HFFc6 (cell line): ENCODE data around the gene ARHGAP10. TPM values are rescaled to one million over a fixed set of nuclear protein-coding genes. Genes with fewer than 3 reads are reported as not detected.

Source experiments
- DNase-seq: peaks from one replicate; pipeline ENCODE4 v3.0.0-alpha.2; 2018
- H3K27ac Mint-ChIP-seq: 2 replicates; pipeline ENCODE4 v1.8.0; 2020; ENCODE audit warnings: mild to moderate bottlenecking, mixed read lengths
- H3K27me3 Mint-ChIP-seq: 2 replicates; pipeline ENCODE4 v1.8.0; 2021; ENCODE audit warnings: mild to moderate bottlenecking, moderate library complexity, mixed read lengths; ENCODE audit not compliant: insufficient read depth
- H3K36me3 Mint-ChIP-seq: 2 replicates; pipeline ENCODE4 v1.8.0; 2021; ENCODE audit warnings: low read depth, mixed read lengths
- H3K4me1 Mint-ChIP-seq: 2 replicates; pipeline ENCODE4 v1.8.0; 2020; ENCODE audit warnings: low read depth, mixed read lengths
- H3K4me3 Mint-ChIP-seq: 2 replicates; pipeline ENCODE4 v1.8.0; 2020; ENCODE audit warnings: mild to moderate bottlenecking, moderate library complexity, mixed read lengths
- H3K9me3 Mint-ChIP-seq: 2 replicates; pipeline ENCODE4 v1.8.0; 2020; ENCODE audit warnings: mild to moderate bottlenecking, mixed read lengths
- total RNA-seq, 6 experiments: library from RNA; stranded (reverse); fragmentation: NEBNext Ultra II Directional; extraction: Animal tissue kit (Norgen Biotek cat#: 25700); gene quantifications; 2 replicates in 1 of 6; 3 replicates in 5 of 6; pipeline ENCODE4 v1.2.3, GENCODE V29; 2021
- TF ChIP-seq, protein P1 (sequence below): fragments of 200-600 bp; sonication (generic); IDR thresholded peaks from 2 replicates; pipeline ENCODE4 v1.5.0; 2021; ENCODE audit warnings: antibody characterized with exemption, mild to moderate bottlenecking

The ARHGAP10 gene
- total RNA-seq, 6 experiments from 2014 or later = 31.1 to 37.1 (median 32.3) TPM

DNA sequence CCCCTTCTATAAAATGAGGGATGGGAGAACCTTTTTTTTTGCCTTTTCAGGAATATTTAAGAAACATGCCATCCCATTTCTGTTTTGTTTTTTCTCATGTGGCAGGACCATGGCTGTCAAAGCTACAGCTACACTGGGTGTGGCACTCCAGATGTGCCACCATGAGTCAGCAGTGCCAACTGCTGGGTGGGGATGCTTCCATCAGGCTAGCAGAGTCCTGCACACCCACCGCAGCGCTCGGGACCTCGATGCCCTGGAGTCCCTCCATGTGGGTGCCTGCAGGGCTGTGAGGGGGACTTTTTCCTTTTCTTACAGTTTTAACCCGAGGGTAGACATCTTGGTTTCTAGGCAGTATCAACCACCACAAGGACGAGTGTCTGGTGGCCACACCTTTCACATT, 357.7 kb downstream of the ARHGAP10 start:
- peaks cover 3% of the 10 kb centered on the region for H3K27me3 Mint-ChIP-seq
- H3K27ac Mint-ChIP-seq = no peak overlapping the region
- no peak overlapping the region for H3K4me3 Mint-ChIP-seq
- TF ChIP-seq, protein P1, sequence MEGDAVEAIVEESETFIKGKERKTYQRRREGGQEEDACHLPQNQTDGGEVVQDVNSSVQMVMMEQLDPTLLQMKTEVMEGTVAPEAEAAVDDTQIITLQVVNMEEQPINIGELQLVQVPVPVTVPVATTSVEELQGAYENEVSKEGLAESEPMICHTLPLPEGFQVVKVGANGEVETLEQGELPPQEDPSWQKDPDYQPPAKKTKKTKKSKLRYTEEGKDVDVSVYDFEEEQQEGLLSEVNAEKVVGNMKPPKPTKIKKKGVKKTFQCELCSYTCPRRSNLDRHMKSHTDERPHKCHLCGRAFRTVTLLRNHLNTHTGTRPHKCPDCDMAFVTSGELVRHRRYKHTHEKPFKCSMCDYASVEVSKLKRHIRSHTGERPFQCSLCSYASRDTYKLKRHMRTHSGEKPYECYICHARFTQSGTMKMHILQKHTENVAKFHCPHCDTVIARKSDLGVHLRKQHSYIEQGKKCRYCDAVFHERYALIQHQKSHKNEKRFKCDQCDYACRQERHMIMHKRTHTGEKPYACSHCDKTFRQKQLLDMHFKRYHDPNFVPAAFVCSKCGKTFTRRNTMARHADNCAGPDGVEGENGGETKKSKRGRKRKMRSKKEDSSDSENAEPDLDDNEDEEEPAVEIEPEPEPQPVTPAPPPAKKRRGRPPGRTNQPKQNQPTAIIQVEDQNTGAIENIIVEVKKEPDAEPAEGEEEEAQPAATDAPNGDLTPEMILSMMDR = no peak
- no peaks in the 10 kb centered on the region for H3K36me3 Mint-ChIP-seq
- H3K9me3 Mint-ChIP-seq = peaks cover 7% of the 10 kb centered on the region
- DNase-seq = no peak
- H3K4me1 Mint-ChIP-seq = no peaks in the 10 kb centered on the region

DNA sequence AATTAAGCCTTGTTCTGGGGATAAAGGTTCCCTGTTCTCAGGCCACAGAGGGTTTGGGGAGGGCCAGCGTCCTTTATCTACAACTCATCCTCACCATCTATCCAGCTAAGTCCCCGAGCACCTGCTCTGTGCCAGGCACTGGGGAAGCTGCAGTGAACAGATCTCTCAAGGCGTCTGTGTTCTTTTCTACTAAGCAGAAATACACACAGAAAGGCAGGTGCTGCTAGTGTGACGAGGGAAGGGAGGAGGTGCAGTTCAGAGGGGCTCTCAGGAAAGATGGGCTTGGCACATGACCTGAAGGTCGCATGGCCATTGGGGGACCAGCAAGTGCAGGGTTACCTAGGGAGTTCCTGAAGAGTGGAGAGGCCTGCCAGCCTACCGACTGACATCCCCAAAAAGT, 358.1 kb downstream of the ARHGAP10 start:
- Mint-ChIP-seq H3K4me3 (no peak overlapping the region), H3K4me1 (no peaks in the 10 kb centered on the region), H3K27ac (no peak overlapping the region), H3K9me3 (peaks cover 4% of the 10 kb centered on the region; the same call in 1 of the 2 replicates), H3K27me3 (peaks cover 3% of the 10 kb centered on the region), H3K36me3 (no peaks in the 10 kb centered on the region)
- TF ChIP-seq, protein P1 = no peak
- DNase-seq = no peak

DNA sequence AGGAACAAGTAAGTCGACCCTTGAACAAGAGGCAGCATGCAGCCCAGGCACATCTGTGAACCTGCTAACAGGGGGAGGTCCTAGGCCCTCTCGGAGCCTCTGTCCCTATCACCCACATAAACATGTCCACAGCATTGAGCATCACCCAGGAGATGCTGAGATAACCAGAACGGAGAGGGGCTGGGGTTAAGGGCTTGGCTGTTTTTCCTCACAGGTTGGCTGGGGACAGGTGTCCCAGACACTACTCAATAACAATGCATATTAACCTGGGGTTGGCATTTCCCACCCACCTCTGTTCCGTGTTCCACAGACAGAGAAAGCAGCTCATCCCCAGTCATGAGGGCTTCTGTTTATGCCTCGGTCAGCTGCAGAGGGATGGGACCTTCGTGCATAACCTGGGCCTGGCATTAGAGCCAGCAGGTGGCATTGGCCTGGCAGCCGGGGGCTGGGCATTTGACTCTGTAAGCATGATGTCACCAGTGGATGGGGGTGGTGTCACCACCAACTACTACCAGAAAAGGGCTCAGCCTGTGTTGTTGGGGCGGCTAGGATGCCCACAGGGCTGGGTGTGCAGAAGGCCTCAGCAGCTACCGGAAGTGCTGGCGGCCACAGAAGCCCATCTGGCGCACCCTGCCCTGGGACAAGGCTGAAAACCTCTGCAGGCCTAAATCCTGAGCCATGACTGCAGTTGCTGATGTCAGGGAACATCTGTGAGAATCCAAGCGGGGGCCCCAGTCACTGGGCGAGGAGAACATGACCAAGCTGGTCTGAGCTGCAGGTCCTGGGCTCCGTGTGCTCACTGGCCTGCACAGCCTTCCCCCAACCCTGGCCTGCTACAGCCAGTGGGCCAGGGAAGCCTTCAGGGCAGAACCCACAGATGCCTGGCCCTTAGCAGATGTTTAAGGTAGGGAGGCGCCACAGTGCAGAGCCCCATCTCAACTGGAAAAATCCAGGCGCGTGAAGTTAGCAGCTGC, 358.9 kb downstream of the ARHGAP10 start:
- TF ChIP-seq, protein P1 = no peak
- H3K4me3 Mint-ChIP-seq = no peak overlapping the region
- H3K27ac Mint-ChIP-seq = no peak overlapping the region
- H3K27me3 Mint-ChIP-seq = no peaks in the 10 kb centered on the region; the same call in 1 of the 2 replicates
- no peaks in the 10 kb centered on the region for H3K4me1 Mint-ChIP-seq
- no peaks in the 10 kb centered on the region for H3K36me3 Mint-ChIP-seq
- no peak for DNase-seq
- H3K9me3 Mint-ChIP-seq = no peaks in the 10 kb centered on the region

DNA sequence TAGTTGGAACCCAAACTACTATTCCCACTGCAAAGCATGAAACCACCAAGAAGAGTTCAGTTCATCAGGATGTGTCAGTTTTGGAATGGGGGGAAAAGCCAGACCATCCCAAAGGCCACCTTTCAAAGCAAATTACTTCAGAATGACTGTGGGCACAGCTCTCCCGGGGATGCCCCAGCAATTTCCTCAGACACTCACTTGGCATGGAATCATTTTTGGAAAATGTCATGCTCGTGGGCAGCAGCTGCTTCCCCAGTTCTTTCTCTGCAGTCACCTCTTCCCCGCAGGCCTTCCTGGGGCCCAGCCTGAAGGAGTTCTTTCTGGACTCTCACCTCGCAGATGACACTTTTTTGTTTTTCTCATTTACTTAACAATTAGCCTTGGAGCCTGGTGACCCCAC, 360.0 kb downstream of the ARHGAP10 start:
- TF ChIP-seq, protein P1 = no peak
- Mint-ChIP-seq H3K27me3 (no peaks in the 10 kb centered on the region; the same call in 1 of the 2 replicates), H3K27ac (no peak overlapping the region), H3K36me3 (no peaks in the 10 kb centered on the region), H3K4me3 (no peak overlapping the region), H3K9me3 (no peaks in the 10 kb centered on the region), H3K4me1 (no peaks in the 10 kb centered on the region)
- DNase-seq = no peak

DNA sequence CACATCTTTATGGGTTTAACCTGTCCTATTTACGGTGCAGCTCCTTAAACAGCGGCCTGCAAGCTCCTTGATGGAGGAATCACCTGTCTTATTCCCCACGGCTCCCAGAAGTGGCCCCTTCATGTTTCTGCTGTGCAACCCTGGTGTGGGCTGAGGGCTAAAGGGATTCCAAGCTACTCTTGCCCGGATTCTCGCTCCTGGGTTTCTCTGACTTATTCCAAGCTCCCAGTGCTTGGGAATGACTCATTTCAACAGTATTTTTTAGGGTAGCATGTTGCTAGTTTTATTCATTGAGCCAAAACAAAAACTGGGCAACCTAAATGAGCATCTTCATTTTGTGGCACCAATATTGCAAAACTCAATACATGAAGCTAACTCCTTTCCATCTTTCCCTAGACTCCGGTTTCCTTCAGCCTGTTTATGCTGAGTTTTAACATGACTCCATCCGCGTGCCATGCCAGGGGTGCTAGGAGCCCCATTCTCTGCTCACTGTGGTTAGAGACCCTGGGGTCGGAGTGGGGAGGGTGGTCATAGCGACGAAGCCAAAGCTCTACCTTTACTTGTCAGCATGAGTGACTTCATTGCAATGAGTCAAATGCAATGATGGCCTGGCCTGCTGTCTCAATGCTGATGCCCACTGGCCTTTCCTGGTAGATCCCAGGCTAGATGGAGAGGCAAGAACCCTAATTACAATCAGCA, 360.6 kb downstream of the ARHGAP10 start:
- Mint-ChIP-seq H3K4me1 (no peaks in the 10 kb centered on the region), H3K27ac (no peak overlapping the region), H3K36me3 (no peaks in the 10 kb centered on the region), H3K4me3 (no peak overlapping the region), H3K27me3 (no peaks in the 10 kb centered on the region; the same call in 1 of the 2 replicates), H3K9me3 (no peaks in the 10 kb centered on the region)
- no peak for DNase-seq
- TF ChIP-seq, protein P1 = no peak
